Measurements from ENCODE around the gene FGB. TPM values are rescaled to one million over a fixed set of nuclear protein-coding genes. Genes with fewer than 3 reads are reported as not detected.
"Not testable (repeated sequence)": the region's sequence is repeated elsewhere in the genome, so short reads cannot be mapped to it uniquely, and the experiment has no call there.

Gene FGB
- polyA plus RNA-seq, 3 donors from 2014 or later: not detected

GRCh38 chr4:154594343-154594742 lies 31.5 kb downstream of the FGB start:
- not testable (repeated sequence) for H3K27ac Mint-ChIP-seq, H3K4me1 Mint-ChIP-seq

GRCh38 chr4:154595807-154596206 lies 33.0 kb downstream of the FGB start:
- Mint-ChIP-seq H3K27ac (no peak overlapping the region), H3K4me1 (no peaks in the 10 kb centered on the region), H3K27me3 (ENCODE audit: low read depth in 3 of 3) (peaks cover 0 to 10% (median 4%) of the 10 kb centered on the region in 3 donors), H3K9me3 (no peaks in the 10 kb centered on the region), H3K4me3 (no peak overlapping the region), H3K36me3 (no peaks in the 10 kb centered on the region)
- DNase-seq: no peak

More at GRCh38 chr4:154594343-154594742, 31.5 kb downstream of the FGB start:
- peaks cover 1 to 13% (median 4%) of the 10 kb centered on the region in 3 donors for H3K27me3 Mint-ChIP-seq (ENCODE audit: low read depth in 3 of 3)
- not testable (repeated sequence) for H3K36me3 Mint-ChIP-seq, H3K9me3 Mint-ChIP-seq, H3K4me3 Mint-ChIP-seq, DNase-seq

GRCh38 chr4:154597281-154597680 lies 34.5 kb downstream of the FGB start:
- H3K4me1 Mint-ChIP-seq; H3K9me3 Mint-ChIP-seq; H3K27me3 Mint-ChIP-seq (ENCODE audit: low read depth in 3 of 3); H3K27ac Mint-ChIP-seq; H3K4me3 Mint-ChIP-seq; DNase-seq; H3K36me3 Mint-ChIP-seq: not testable (repeated sequence)

- no peak for DNase-seq
- Mint-ChIP-seq H3K27me3 (ENCODE audit: low read depth in 3 of 3) (peaks cover 2 to 12% (median 6%) of the 10 kb centered on the region in 3 donors), H3K36me3 (no peaks in the 10 kb centered on the region), H3K4me1 (no peaks in the 10 kb centered on the region), H3K4me3 (no peak overlapping the region), H3K27ac (no peak overlapping the region), H3K9me3 (no peaks in the 10 kb centered on the region)
Measured at GRCh38 chr4:154597798-154598774, 35.3 kb downstream of the FGB start.

- DNase-seq: no peak
- Mint-ChIP-seq H3K4me3 (no peak overlapping the region), H3K4me1 (no peaks in the 10 kb centered on the region), H3K36me3 (no peaks in the 10 kb centered on the region), H3K27ac (no peak overlapping the region), H3K27me3 (ENCODE audit: low read depth in 3 of 3) (peaks cover 5 to 9% (median 6%) of the 10 kb centered on the region in 3 donors), H3K9me3 (no peaks in the 10 kb centered on the region)
Measured at GRCh38 chr4:154602404-154603020, 39.7 kb downstream of the FGB start.

- no peak overlapping the region for H3K27ac Mint-ChIP-seq
- peaks cover 4 to 6% (median 6%) of the 10 kb centered on the region in 3 donors for H3K27me3 Mint-ChIP-seq (ENCODE audit: low read depth in 3 of 3)
- no peak overlapping the region for H3K4me3 Mint-ChIP-seq
- H3K36me3 Mint-ChIP-seq: no peaks in the 10 kb centered on the region
- DNase-seq: no peak
- no peaks in the 10 kb centered on the region for H3K9me3 Mint-ChIP-seq
- no peaks in the 10 kb centered on the region for H3K4me1 Mint-ChIP-seq
Measured at GRCh38 chr4:154603033-154603943, 40.5 kb downstream of the FGB start.

- no peaks in the 10 kb centered on the region for H3K36me3 Mint-ChIP-seq
- no peaks in the 10 kb centered on the region for H3K9me3 Mint-ChIP-seq
- no peaks in the 10 kb centered on the region for H3K4me1 Mint-ChIP-seq
- DNase-seq: no peak
- no peak overlapping the region for H3K27ac Mint-ChIP-seq
- peaks cover 4 to 6% (median 6%) of the 10 kb centered on the region in 3 donors for H3K27me3 Mint-ChIP-seq (ENCODE audit: low read depth in 3 of 3)
- no peak overlapping the region for H3K4me3 Mint-ChIP-seq
Measured at GRCh38 chr4:154604696-154605200, 41.9 kb downstream of the FGB start.

GRCh38 chr4:154606728-154607723 lies 44.2 kb downstream of the FGB start:
- no peak overlapping the region for H3K27ac Mint-ChIP-seq
- H3K4me3 Mint-ChIP-seq: no peak overlapping the region
- DNase-seq: no peak
- no peaks in the 10 kb centered on the region for H3K36me3 Mint-ChIP-seq
- peaks cover 4 to 6% (median 6%) of the 10 kb centered on the region in 3 donors for H3K27me3 Mint-ChIP-seq (ENCODE audit: low read depth in 3 of 3)
- H3K9me3 Mint-ChIP-seq: no peaks in the 10 kb centered on the region
- no peaks in the 10 kb centered on the region for H3K4me1 Mint-ChIP-seq

GRCh38 chr4:154608361-154609252 lies 45.8 kb downstream of the FGB start:
- Mint-ChIP-seq H3K9me3 (no peaks in the 10 kb centered on the region), H3K27me3 (ENCODE audit: low read depth in 3 of 3) (peaks cover 1 to 4% (median 4%) of the 10 kb centered on the region in 3 donors), H3K4me3 (no peak overlapping the region), H3K4me1 (no peaks in the 10 kb centered on the region), H3K27ac (no peak overlapping the region), H3K36me3 (no peaks in the 10 kb centered on the region)
- no peak for DNase-seq

- H3K27ac Mint-ChIP-seq: no peak overlapping the region
- no peak overlapping the region for H3K4me3 Mint-ChIP-seq
- H3K9me3 Mint-ChIP-seq: no peaks in the 10 kb centered on the region
- peaks cover 1 to 4% (median 4%) of the 10 kb centered on the region in 3 donors for H3K27me3 Mint-ChIP-seq (ENCODE audit: low read depth in 3 of 3)
- no peak for DNase-seq
- no peaks in the 10 kb centered on the region for H3K36me3 Mint-ChIP-seq
- no peaks in the 10 kb centered on the region for H3K4me1 Mint-ChIP-seq
Measured at GRCh38 chr4:154609532-154609931, 46.7 kb downstream of the FGB start.

GRCh38 chr4:154610582-154610981 lies 47.8 kb downstream of the FGB start:
- no peaks in the 10 kb centered on the region for H3K9me3 Mint-ChIP-seq
- no peak for DNase-seq
- H3K36me3 Mint-ChIP-seq: no peaks in the 10 kb centered on the region
- H3K4me3 Mint-ChIP-seq: no peak overlapping the region
- H3K27ac Mint-ChIP-seq: no peak overlapping the region
- no peaks in the 10 kb centered on the region for H3K4me1 Mint-ChIP-seq
- H3K27me3 Mint-ChIP-seq (ENCODE audit: low read depth in 3 of 3): peaks cover 1 to 4% (median 4%) of the 10 kb centered on the region in 3 donors

- peaks cover 4 to 8% of the 10 kb centered on the region in 2 donors for H3K4me1 Mint-ChIP-seq
- H3K36me3 Mint-ChIP-seq: no peaks in the 10 kb centered on the region
Measured at GRCh38 chr4:154611833-154612232, 49.0 kb downstream of the FGB start.

More at GRCh38 chr4:154611833-154612232, 49.0 kb downstream of the FGB start:
- Mint-ChIP-seq H3K4me3 (no peak overlapping the region), H3K9me3 (no peaks in the 10 kb centered on the region), H3K27me3 (ENCODE audit: low read depth in 3 of 3) (peaks cover 0 to 4% (median 1%) of the 10 kb centered on the region in 3 donors), H3K27ac (no peak overlapping the region)
- DNase-seq: no peak

Data from immature natural killer cell (primary cell).